B cell (primary cell): ENCODE results near the gene GSG1L. TPM values are rescaled to one million over a fixed set of nuclear protein-coding genes. Genes with fewer than 3 reads are reported as not detected.
"Not testable (repeated sequence)": the region's sequence is repeated elsewhere in the genome, so short reads cannot be mapped to it uniquely, and the experiment has no call there.

Experiments
- ATAC-seq: fragments of 200-7000 bp; cut with Tn5 transposase; one replicate; pipeline ENCODE4 v1.10.0; 2021; ENCODE audit warnings: low read depth, mild to moderate bottlenecking, moderate number of reproducible peaks, moderate library complexity
- CTCF ChIA-PET: fragments of 350-600 bp; sonication (Branson Sonifier 250); formaldehyde crosslinking; loops from one replicate; lab custom pipeline; 2021; ENCODE audit warnings: antibody characterized with exemption, inconsistent platforms; lab: Charles Lee
- POLR2A ChIA-PET: fragments of 350-600 bp; sonication (Branson Sonifier 250); formaldehyde crosslinking; loops from one replicate; lab custom pipeline; 2021; ENCODE audit warnings: antibody characterized with exemption; lab: Charles Lee
- DNase-seq: peaks from one replicate; pipeline ENCODE4 v3.0.0; 2013
- H2AFZ ChIP-seq: 2 replicates; pipeline ENCODE4 v1.6.1; 2012; ENCODE audit warnings: mild to moderate bottlenecking, low read depth, low read length; ENCODE audit not compliant: insufficient read depth, poor library complexity, severe bottlenecking
- H3K27ac ChIP-seq, 2 donors: 1 replicate in 1 of 2; 2 replicates in 1 of 2; pipeline ENCODE4 v1.5.1; 2012 to 2013; ENCODE audit warnings: low read length in 2 of 2, mild to moderate bottlenecking in 2 of 2, moderate library complexity in 1 of 2
- H3K27me3 ChIP-seq, 4 experiments: fragments of 200-600 bp in 1 of 4; sonication (generic) in 1 of 4; replicated peaks in 1 of 4; 1 replicate in 2 of 4; 2 replicates in 2 of 4; pipeline versions ENCODE4 v1.6.1 to v1.7.0; 2013 to 2016; ENCODE audit warnings: low read length in 3 of 4, mild to moderate bottlenecking in 2 of 4, mixed read lengths in 1 of 4, moderate library complexity in 1 of 4; ENCODE audit not compliant: insufficient read depth in 4 of 4, control insufficient read depth in 3 of 4; ENCODE audit errors: control extremely low read depth in 1 of 4
- H3K36me3 ChIP-seq, 2 experiments: replicated peaks in 1 of 2; 1 replicate in 1 of 2; 2 replicates in 1 of 2; pipeline versions ENCODE4 v1.6.1 to v1.7.1; 2013; ENCODE audit warnings: low read length in 1 of 2; ENCODE audit not compliant: insufficient read depth in 2 of 2, control insufficient read depth in 1 of 2; ENCODE audit errors: control extremely low read depth in 1 of 2, extremely low read depth in 1 of 2
- H3K4me1 ChIP-seq, 2 donors: fragments of 200-600 bp in 1 of 2; sonication (generic) in 1 of 2; 1 replicate in 1 of 2; 2 replicates in 1 of 2; pipeline versions ENCODE4 v1.5.1 to v1.6.1; 2013 to 2017; ENCODE audit warnings: low read length in 2 of 2; ENCODE audit not compliant: control insufficient read depth in 2 of 2, insufficient read depth in 2 of 2
- H3K4me2 ChIP-seq: replicated peaks from 2 replicates; pipeline ENCODE3; 2012; ENCODE audit warnings: mild to moderate bottlenecking, low read depth, low read length; ENCODE audit not compliant: poor library complexity, severe bottlenecking
- H3K4me3 ChIP-seq, 5 experiments: fragments of 200-600 bp in 1 of 5; sonication (generic) in 1 of 5; 1 replicate in 3 of 5; 2 replicates in 2 of 5; pipeline versions ENCODE4 v1.5.1 to v1.7.0; 2011 to 2016; ENCODE audit warnings: low read length in 4 of 5, mild to moderate bottlenecking in 4 of 5, low read depth in 2 of 5, control low read depth in 1 of 5, moderate library complexity in 1 of 5; ENCODE audit not compliant: insufficient read depth in 1 of 5; ENCODE audit errors: control extremely low read depth in 1 of 5, extremely low read depth in 1 of 5
- H3K79me2 ChIP-seq: fragments of 200-600 bp; sonication (generic); one replicate; pipeline ENCODE4 v1.6.0; 2016; ENCODE audit warnings: low read length; ENCODE audit not compliant: control insufficient read depth, insufficient read depth
- H3K9ac ChIP-seq: fragments of 200-600 bp; sonication (generic); 2 replicates; pipeline ENCODE4 v1.6.1; 2017; ENCODE audit warnings: mild to moderate bottlenecking, low read length, moderate library complexity
- H3K9me3 ChIP-seq, 3 donors: one replicate each; pipeline versions ENCODE4 v1.6.1 to v1.7.1; 2013; ENCODE audit warnings: low read length in 2 of 3; ENCODE audit not compliant: control insufficient read depth in 2 of 3, insufficient read depth in 1 of 3; ENCODE audit errors: control extremely low read depth in 1 of 3
- H4K20me1 ChIP-seq: 2 replicates; pipeline ENCODE4 v1.6.0; 2012; ENCODE audit warnings: mild to moderate bottlenecking, low read length; ENCODE audit not compliant: insufficient read depth, control insufficient read depth, poor library complexity, severe bottlenecking
- H3K27ac Mint-ChIP-seq: one replicate; pipeline ENCODE4 v1.8.0; 2021; ENCODE audit warnings: mixed read lengths
- H3K27me3 Mint-ChIP-seq: one replicate; pipeline ENCODE4 v1.8.0; 2021; ENCODE audit warnings: mixed read lengths
- H3K4me1 Mint-ChIP-seq: one replicate; pipeline ENCODE4 v1.8.0; 2021; ENCODE audit warnings: mixed read lengths
- H3K4me3 Mint-ChIP-seq: one replicate; pipeline ENCODE4 v1.8.0; 2021; ENCODE audit warnings: mixed read lengths
- H3K9me3 Mint-ChIP-seq: one replicate; pipeline ENCODE4 v1.8.0; 2022; ENCODE audit warnings: mixed read lengths; ENCODE audit not compliant: insufficient read depth
- EZH2 ChIP-seq: IDR thresholded peaks from 2 replicates; pipeline ENCODE4 v1.6.1; 2012; ENCODE audit warnings: borderline replicate concordance, low read depth, mild to moderate bottlenecking, moderate library complexity, low read length; ENCODE audit not compliant: insufficient read depth, poor library complexity, severe bottlenecking
- WGBS: methylation state at CpG from one replicate; pipeline ENCODE4 v1.1.5; 2013; ENCODE audit warnings: missing lambda C conversion rate; ENCODE audit not compliant: insufficient coverage; 5-methylcytosine and 5-hydroxymethylcytosine counted together
- intact Hi-C: fragments of 100-400 bp; cut with micrococcal nuclease; formaldehyde crosslinking; loops from one replicate; pipeline ENCODE4 v1.10.0; 2022
- polyA plus RNA-seq: library from polyadenylated mRNA; depleted of rRNA; stranded (reverse); fragments of >200 nt; gene quantifications from 2 replicates; pipeline ENCODE4 v1.2.3, GENCODE V29; 2012
- total RNA-seq, 2 donors: library from RNA; stranded (reverse); fragments of 120-200 nt in 1 of 2; gene quantifications; 1 replicate in 1 of 2; 2 replicates in 1 of 2; pipeline versions ENCODE4 v1.2.3 to v1.2.4, GENCODE V29; 2013 to 2022
- TF ChIP-seq, protein P1 (sequence below): fragments of 200-600 bp; IDR thresholded peaks from one replicate; pipeline ENCODE4 v1.8.0; 2022; ENCODE audit warnings: antibody characterized with exemption, mild to moderate bottlenecking

Gene GSG1L
- total and polyA plus RNA-seq, 2 donors (not counting 1 experiment from before 2014, with no cell fraction given), result 0.01 TPM; not detected in 1

DNA sequence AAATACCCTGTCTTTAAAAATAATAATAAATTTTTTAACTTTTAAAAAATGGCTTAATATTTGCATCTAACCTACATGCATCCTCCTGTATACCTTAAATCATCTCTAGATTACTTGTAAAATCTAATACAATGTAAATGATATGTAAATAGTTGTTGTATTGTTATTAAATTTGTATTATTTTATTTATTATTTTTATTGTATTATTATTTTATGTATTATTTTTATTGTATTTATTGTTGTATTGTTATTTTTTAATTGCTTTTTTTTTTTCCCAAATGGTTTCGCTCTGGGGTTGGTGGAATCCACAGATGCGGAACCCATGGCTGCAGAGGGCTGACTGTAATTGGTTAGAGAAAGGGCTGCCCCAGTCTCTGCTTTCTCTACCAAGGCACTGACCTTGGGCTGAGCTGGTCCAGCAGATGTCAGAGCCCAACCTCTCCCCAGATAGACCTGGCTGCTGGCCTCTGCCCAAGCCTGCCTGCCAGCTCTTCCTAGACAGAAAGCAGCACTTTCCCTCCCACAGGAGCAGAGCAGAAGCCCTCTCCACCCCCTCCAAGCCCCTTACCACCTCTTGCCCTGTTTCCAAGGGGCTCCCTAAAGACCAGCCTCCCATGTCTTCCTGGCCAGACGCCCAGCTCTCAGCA is 183.8 kb downstream of the GSG1L start:
- Mint-ChIP-seq H3K27ac (no peak overlapping the region), H3K27me3 (peaks cover 13% of the 10 kb centered on the region), H3K4me3 (no peak overlapping the region), H3K9me3 (peaks cover 9% of the 10 kb centered on the region), H3K4me1 (no peaks in the 10 kb centered on the region)
- H4K20me1 ChIP-seq, result no peaks in the 10 kb centered on the region
- ATAC-seq (no peak), DNase-seq (no peak)
- ChIA-PET CTCF (no interaction called here), POLR2A (no interaction called here)
- H3K9ac ChIP-seq, result no peak overlapping the region
- 69% methylated on average over 2 of the region's 3 CpGs for WGBS
- no peak overlapping the region for H3K4me3 ChIP-seq
- H3K4me1 ChIP-seq, result no peaks in the 10 kb centered on the region
- intact Hi-C loops, result no loop called here
- H3K27ac ChIP-seq, result no peak overlapping the region
- H3K4me2 ChIP-seq, result no peak overlapping the region
- H3K36me3 ChIP-seq, result no peaks in the 10 kb centered on the region
- H3K79me2 ChIP-seq, result no peaks in the 10 kb centered on the region
- TF ChIP-seq EZH2, result no peak
- TF ChIP-seq, protein P1, sequence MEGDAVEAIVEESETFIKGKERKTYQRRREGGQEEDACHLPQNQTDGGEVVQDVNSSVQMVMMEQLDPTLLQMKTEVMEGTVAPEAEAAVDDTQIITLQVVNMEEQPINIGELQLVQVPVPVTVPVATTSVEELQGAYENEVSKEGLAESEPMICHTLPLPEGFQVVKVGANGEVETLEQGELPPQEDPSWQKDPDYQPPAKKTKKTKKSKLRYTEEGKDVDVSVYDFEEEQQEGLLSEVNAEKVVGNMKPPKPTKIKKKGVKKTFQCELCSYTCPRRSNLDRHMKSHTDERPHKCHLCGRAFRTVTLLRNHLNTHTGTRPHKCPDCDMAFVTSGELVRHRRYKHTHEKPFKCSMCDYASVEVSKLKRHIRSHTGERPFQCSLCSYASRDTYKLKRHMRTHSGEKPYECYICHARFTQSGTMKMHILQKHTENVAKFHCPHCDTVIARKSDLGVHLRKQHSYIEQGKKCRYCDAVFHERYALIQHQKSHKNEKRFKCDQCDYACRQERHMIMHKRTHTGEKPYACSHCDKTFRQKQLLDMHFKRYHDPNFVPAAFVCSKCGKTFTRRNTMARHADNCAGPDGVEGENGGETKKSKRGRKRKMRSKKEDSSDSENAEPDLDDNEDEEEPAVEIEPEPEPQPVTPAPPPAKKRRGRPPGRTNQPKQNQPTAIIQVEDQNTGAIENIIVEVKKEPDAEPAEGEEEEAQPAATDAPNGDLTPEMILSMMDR, result no peak
- peaks cover 0 to 38% (median 13%) of the 10 kb centered on the region in 3 donors for H3K9me3 ChIP-seq
- peaks cover 0 to 2% (median 0%) of the 10 kb centered on the region in 4 experiments for H3K27me3 ChIP-seq
- H2AFZ ChIP-seq, result no peak overlapping the region

GRCh38 chr16:27872627-27873026 is 190.9 kb downstream of the GSG1L start:
- H3K4me2 ChIP-seq, H3K4me3 Mint-ChIP-seq, H4K20me1 ChIP-seq, intact Hi-C loops, H3K4me3 ChIP-seq, H3K9ac ChIP-seq, H3K4me1 ChIP-seq, H3K4me1 Mint-ChIP-seq, H3K27ac Mint-ChIP-seq, H2AFZ ChIP-seq, ATAC-seq, DNase-seq, H3K36me3 ChIP-seq, CTCF ChIA-PET, H3K79me2 ChIP-seq, H3K27me3 Mint-ChIP-seq, H3K27me3 ChIP-seq, POLR2A ChIA-PET, H3K27ac ChIP-seq, H3K9me3 Mint-ChIP-seq: not testable (repeated sequence)
- H3K9me3 ChIP-seq, result peaks cover 0 to 47% (median 30%) of the 10 kb centered on the region in 3 donors
- 100% methylated on average over 1 of the region's 1 CpG for WGBS
